Cerebellar cortex (tissue), 1 donor: Measurements from ENCODE around the gene PPP1R8.
"Not testable (repeated sequence)": the region's sequence is repeated elsewhere in the genome, so short reads cannot be mapped to it uniquely, and the experiment has no call there.

Source experiments
- DNase-seq: peaks from one replicate; pipeline ENCODE4 v3.0.0-alpha.2; 2015; ENCODE audit warnings: low spot score

PPP1R8 gene

DNA sequence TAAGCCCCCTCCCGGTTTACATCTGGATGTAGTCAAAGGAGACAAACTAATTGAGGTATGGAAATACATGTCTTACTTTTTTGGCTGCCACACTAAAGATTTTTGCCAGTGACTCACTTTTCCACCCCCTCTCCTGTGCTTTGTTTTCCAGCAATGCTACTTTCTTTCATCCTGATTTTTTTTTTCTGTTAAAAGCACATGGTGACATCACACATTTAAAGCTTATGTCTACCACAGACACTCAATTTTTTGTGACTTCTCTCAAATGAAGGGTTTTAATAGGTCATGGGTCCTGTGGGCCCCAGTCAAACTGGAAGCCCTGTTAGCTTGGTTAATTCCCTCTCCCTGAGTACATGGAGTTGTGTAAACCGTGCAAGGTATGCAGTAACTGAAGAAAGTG is 2.2 kb downstream of the PPP1R8 start:
- no peak for DNase-seq

DNA sequence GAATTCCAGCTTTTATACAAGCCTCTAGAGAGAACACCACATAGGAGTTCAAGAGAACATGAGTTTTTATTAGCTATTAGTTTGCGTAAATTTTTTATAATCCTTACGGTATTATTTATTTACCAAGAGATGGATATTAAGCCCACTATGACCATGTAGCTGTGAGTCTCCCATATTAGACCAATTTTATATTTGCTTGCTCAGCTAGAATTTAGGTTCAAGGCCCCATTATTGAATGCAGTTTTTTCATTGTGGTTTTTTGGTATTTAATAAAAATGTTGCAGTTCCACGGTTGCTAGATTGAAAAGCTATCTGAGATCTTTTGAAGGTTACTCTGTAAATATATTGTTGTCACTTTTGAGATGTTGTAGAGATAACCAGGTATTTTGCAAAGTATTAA is 2.9 kb downstream of the PPP1R8 start:
- DNase-seq = no peak

DNA sequence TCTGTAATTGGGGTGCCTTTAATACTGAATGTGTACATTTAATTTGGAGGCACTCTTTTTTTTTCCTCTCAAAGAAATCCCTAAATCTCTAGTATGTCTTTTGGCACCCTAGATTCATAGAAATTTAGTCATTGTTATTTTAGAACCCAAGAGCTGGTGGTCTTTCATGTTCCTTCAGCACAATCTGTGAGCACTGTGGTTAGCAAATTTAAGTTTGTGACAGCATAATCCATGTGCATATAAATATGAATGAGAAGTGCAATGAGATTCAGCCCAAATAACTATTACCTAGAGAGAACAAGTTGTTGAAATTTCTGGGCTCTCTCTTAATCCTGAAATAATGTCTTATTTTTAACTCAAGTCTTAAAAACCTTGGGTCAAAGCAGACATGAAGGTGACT is 4.5 kb downstream of the PPP1R8 start:
- DNase-seq = no peak

DNA sequence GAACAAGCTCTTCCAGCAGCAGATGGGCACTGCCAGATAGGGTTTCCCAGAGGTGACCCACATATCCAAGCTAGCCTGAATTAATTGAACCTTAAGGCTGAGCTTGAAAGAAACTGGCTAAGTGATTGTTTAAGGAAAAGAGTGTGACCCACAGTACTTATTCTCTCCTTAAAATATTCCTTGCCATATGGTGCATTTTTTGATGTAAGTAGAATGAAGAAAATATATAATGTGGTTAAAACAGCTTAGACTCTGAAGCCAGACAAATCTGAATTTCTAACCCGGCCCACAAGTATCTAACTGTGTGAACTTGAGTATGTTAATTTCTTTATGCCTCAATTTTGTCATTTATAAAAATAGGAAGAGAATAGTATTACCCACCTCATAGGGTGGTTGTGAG is 4.9 kb downstream of the PPP1R8 start:
- no peak for DNase-seq

DNA sequence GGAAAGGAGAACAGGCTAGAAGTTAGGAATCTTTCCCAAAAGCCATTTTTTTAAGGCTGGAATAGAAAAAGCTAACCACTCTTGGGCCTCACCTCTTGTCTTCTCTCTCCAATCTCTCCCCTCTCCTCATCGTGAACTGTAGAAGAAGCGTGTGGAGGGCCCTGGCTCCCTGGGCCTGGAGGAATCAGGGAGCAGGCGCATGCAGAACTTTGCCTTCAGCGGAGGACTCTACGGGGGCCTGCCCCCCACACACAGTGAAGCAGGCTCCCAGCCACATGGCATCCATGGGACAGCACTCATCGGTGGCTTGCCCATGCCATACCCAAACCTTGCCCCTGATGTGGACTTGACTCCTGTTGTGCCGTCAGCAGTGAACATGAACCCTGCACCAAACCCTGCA is 19.4 kb downstream of the PPP1R8 start:
- no peak for DNase-seq

DNA sequence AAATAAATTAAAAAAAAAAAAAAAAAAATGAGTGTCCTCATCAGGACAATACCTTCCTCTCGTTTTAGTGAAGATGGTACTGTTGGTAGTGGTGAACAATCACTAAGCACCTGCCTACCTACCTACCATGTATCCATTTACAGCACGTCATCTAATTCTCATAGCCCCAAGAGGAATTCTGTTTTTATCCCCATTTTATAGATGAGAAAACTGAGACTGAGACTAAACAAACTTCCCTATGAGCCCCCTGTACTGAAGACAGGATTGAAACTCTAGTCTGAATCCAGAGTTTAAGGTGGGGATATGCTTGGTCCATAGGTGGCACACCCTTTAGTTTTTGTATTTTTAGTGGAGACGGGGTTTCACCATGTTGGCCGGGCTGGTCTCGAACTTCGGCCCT is 24.5 kb downstream of the PPP1R8 start:
- no peak for DNase-seq

DNA sequence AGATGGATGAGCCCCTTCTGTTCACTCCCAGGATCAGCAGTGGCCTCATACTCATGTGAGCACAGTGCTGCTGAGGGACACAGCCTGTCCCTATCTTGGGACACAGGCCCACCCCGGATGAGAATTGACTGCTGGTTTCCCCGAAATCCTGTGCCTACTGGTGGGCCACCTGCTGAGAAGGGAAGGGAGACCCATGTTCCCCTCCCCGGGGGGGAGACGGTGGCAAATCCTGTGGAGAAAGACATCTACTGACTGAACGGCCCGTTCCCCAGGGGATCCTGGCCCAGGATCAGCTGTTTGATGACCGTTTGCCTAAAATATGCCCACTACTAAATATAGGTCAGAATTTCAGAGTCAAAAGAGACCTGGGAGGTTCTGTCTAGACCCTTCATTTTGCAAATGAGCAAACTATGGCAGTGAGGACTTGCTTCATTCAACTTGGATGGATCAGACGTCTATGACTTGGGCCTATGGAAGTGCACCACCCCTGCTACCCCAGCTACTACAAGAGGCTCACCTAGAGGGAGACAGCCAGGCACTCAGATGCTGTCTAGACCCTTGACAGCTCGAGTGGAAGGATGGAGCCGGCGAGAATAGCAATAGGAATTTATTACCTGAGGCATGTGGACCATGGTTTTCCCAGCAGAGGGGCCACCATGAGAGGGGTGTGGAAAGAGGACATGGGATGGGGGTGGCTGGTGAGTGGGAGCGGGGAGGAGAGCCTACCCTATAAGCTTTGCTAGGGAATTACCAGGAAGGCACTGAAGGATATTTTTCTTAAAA is 26.2 kb downstream of the PPP1R8 start:
- peak; percentile 29 for DNase-seq

DNA sequence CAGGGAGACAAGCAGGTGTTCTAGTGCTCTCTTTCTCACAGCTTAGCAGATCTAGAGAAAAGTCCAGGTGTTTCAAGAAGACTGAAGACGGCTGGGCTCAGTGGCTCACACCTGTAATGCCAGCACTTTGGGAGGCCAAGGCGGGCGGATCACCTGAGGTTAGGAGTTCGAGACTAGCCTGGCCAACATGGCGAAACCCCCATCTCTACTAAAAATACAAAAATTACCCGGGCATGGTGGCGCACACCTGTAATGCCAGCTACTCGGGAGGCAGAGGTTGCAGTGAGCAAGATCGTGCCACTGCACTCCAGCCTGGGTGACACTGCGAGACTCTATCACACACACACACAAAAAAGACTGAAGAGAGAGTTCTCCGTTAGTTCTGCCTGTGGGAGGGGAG is 27.0 kb downstream of the PPP1R8 start:
- DNase-seq = not testable (repeated sequence)

DNA sequence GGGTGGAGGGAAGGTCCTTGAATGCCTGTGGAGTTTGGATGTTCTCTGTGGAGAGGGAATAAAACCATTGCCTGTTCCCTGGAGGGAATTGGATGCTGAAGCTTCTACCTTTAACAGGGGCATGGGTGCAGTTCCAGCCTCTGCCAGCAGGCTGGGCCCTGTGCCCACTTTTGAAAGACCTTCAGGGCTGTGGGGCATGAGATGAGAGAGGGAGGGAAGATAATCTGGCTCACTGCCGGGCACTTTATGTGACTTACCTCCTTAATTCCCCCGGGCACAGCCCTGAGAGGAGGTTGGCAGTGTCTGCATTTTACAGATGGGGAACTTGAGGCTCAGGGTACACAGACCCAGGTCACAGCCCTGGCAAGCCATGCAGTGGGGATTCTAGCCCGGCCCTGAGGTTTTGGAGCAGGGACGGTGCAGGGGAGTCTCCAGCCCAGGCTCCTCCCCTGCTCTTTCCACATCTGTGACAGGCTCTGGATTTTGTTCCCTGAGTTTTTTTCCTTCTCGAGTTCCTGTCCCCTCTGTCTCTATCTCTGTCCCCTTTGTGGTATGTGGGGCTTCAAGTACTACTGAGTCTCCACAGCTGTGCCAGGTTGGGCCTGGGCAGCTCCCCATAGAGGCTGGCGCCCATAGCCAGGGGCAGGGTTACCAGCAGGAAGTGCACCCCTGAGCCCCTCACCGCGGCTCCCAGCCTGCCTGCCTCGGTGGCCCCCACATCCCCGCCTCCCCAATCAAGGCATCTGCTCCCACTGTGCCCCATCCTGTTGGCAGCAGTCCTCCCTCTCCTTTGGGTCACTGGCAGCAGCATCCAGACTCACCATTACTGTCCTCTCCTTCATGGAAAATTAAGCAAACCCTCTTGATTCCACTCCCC is 27.7 kb downstream of the PPP1R8 start:
- peak; percentile 80 for DNase-seq

DNA sequence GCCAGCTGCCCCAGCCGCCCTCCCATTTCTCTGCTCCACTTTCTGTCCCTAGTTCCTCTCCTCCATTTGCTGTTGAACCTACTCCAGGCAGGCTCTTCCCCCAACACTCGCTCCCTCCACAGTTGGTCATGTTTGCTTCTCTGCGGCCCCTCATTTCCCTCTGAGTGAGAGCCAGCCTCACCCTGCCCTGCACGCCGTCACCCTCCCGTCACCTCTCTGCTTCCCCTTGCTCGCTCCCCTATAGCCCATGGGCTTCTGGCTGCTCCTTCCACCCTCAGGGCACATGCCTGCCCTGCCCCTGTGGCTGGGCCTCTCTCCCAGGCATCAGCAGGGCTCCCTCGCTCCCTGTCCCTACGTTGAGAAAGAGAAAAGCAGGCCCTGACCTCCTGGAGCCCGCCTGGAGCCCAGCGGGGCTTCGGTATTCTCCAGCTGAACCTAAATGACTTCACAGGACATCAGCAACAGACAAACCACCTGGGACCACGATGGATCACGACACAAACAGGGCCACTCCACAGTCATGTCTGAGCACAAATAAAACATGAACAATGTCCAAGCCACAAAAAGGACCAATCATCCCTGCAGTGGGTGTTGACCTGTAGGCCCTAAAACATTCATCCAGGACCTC is 28.5 kb downstream of the PPP1R8 start:
- no peak for DNase-seq

DNA sequence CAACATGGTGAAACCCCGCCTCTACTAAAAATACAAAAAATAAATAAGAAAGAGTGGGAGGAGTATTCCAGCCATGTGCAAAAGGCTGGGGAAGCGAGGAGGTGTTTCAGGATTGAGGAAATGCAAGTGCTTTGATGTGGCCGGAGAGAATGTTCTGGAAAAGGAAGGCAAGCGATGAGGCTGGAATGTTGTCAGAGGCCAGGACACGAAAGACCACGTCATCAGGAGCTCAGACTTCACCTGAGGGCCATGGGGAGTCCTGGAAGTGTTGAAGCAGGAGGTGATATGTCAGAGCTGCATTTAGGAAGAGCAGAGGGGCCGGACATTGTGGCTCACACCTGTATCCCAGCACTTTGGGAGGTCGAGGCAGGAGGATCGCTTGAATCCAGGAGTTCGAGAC is 30.9 kb downstream of the PPP1R8 start:
- no peak for DNase-seq

DNA sequence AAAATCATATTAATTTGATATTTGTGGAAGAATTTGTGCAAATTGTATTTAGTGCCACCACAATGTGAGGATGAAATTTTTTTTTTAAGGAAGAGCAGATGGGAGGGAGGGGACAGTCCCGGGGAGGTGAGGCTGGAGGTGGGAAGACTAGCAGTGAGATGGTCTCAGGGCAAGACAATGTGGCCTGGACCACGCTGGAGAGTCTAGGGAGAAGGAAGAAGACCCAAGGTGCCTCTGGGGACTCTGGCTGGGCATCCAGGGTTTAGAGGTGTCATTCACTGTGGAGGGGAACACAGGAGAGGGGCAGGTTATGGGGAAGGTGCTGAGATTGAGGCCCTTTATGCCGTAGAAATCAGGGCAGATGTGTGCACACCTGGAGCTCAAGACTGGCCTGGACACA is 31.4 kb downstream of the PPP1R8 start:
- no peak for DNase-seq

DNA sequence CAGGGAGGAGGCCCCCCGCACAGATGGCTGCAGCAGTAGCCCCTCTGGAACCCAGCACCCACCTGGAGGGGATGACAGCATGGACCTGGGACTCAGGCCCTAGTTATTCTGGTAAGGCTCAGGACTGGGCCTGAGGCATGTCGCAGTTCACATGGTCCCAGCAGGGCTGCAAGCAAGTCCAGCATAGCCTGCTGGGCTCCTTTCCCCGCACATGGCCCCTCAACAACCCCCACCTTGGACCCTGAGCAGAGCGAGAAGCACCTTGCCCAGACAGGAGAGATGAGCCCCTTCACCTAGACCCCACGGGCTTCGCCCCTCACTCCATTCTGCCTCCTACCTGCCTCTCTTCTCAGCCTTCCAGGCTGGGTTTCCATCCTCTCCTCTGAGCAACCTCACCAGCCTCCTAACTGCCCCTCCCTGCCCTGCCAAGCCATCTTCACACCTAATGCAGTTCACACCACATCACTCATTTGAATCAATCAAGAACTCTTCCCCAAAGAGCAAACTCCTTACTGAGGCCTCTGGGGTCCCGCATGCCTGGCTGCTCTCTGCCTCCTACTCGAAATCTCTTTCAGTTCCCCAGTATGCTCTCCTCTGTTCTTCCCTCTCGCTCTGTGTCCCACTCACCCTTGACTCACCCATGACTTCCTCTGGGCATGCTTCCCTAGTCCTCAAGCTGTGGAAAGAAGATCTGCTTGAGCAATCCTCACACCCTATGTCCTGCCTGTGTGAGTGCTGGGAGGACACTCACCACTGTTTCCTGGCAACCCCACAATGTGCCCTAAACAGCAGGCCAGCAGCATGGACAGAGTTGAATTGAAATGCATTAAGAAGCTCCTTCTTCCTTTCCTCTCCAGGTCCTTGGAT is 32.3 kb downstream of the PPP1R8 start:
- no peak for DNase-seq

DNA sequence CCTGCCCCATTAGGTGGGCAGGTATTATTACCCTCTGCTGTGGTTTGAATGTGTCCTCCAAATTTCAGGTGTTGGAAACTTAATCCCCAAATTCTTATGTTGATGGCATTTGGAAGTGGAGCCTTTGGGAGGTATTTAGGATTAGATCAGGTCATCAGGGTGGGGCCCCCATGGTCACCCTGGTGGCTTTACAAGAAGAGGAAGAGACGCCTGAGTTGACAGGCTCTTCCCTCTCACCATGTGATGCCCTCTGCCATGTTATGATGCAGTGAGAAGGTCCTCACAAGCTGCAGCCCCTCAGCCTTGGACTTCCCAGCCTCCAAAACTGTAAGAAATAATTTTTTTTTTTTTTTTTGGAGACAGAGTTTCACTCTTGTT is 32.9 kb downstream of the PPP1R8 start:
- no peak for DNase-seq

DNA sequence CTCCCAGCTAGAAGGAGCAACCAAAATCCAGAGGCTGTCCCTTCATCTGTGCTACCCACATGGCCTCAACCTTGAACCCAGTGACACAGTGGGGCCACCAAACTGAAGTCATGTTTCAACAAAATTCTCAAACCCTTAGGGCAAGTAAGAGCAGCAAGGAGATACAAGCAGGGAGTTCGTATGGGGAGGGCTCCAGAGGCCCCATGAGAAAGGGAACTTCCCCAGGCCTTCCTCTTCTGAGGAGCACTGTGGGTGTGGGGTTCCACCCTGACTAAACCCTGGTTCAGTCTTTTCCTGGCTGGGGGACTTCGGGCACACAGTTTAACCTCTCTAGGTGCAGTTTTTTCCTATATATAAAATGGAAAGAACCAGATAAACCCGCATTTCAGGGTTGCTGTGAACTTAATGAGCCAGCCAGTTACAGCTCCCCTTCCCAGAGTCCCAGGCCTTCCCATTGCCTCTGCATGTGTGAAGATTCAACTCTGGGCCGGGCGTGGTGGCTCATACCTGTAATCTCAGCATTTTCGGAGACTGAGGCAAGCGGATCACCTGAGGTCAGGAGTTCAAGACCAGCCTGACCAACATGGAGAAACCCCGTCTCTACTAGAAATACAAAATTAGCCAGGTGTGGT is 33.8 kb downstream of the PPP1R8 start:
- no peak for DNase-seq

DNA sequence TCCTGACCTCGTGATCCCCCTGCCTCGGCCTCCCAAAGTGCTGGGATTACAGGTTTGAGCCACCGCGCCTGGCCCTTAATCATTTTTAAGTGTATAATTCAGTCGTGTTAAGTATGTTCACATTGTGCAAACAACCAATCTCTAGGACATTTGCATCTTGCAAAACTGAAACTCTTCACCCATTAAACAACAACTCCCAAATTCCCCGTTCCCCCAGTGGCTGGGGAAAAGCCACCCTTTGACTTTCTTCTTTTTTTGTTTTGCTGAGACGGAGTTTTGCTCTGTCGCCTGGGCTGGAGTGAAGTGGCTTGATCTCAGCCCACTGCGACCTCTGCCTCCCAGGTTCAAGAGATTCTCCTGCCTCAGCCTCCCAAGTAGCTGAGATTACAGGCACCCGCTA is 35.2 kb downstream of the PPP1R8 start:
- DNase-seq = no peak

DNA sequence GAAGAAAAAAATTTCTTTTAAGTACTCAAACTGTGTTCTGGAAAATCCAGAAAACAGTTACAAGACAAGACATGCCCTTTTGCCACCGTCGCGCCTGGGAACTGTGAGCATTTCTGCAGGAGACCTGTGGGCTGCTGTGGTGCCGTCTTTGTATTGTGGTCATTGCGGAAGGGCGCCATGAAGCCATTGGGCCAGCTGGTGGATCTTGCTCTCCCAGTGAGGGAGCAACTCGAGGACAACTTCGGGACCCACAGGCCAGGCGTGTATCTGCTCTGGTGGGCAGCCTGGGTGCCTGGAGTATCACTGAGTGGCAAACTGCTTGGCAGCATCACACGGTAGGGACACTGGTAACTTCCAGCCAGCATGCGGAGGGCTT is 38.0 kb downstream of the PPP1R8 start:
- DNase-seq = no peak

DNA sequence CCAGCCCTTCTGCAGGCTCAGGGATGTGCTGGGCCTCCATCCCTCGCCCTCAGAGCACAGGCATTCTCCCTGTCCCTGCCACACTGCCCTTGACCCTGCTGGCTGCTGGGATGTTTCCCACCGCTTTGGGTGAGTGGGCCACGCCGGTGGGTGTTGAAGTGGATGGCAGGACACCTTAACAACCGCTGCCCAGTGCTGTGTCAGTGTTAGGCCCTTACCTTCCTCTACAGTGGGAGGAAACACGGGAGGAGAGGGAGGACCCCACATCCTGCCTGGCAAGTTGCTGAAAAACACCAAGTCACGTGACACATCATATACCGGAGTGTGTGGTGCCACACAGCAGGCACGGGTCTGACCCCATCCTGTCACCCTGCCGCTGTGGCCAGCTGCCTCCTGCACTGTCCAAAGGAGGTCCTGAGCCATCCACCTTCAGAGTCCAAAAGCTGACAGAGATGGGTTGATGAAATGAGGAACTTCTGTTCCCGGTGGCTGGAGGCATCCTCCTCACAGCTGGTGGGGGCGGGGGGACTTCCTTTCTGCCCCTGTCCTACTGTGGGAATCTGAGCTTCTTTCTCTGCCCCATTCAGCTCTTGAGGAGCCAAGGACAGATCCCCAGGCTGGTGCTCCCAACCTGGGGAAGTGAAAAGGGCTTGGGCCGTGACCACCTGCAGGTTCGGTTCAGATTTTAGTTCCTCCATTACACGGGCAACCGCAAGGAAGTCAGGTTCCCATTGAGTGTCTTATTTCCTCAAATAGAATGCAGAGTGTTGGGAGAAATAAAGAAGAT is 38.5 kb downstream of the PPP1R8 start:
- no peak for DNase-seq

DNA sequence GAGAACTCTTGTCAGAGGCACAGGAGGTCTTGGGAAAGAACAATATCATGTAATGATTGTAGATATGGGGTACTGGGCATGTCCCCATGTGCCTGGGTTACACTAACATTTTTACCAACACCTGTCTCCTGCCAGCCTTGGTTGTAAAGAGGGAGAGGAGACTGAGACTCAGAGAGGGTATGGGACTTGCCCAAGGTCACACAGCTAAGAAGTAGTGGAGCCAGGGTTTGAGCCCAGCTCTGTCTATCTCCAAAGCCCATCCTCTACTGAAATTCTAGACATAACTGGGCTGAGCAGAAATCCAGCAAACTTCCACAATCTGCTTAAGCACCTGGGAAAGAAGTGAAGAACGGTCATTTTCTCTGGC is 39.1 kb downstream of the PPP1R8 start:
- DNase-seq = no peak

DNA sequence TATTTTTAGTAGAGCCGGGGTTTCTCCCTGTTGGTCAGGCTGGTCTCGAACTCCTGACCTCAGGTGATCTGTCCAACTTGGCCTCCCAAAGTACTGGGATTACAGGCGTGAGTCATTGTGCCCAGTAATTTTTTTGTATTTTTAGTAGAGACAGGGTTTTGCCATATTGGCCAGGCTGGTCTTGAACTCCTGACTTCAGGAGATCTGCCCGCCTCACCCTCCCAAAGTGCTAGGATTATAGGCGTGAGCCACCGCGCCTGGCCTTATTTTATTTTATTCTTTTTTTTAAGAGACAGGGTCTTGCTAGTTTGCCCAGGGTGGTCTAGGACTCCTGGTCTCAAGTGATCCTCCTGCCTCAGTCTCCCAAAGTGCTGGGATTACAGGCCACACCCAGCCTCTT is 40.5 kb downstream of the PPP1R8 start:
- DNase-seq = not testable (repeated sequence)
